GM19193 (cell line): Measurements from ENCODE around the gene AHRR.

Experiments
- POLR2A ChIP-seq: IDR thresholded peaks from 4 replicates; pipeline ENCODE4 v1.6.1; 2011; ENCODE audit not compliant: insufficient read depth, insufficient read length; ENCODE audit errors: extremely low read depth

The AHRR gene

GRCh38 chr5:440401-441201, 119.1 kb downstream of the AHRR start:
- TF ChIP-seq POLR2A, result no peak

GRCh38 chr5:441996-442334, 120.5 kb downstream of the AHRR start:
- TF ChIP-seq POLR2A, result no peak

- peak; percentile 83 for TF ChIP-seq POLR2A
These were observed 121.1 kb downstream of the AHRR start, which contains the start of gene EXOC3 for GRCh38 chr5:442335-443238. Gene EXOC3, plus strand, starts transcription at chr5:443176. Its CDS starts 3,030 bp downstream, at chr5:446206.

GRCh38 chr5:443239-444151, 122.0 kb downstream of the AHRR start:
- peak; percentile 12 for TF ChIP-seq POLR2A

GRCh38 chr5:444226-444625, 122.7 kb downstream of the AHRR start:
- no peak for TF ChIP-seq POLR2A

- TF ChIP-seq POLR2A, result no peak
These were observed 124.1 kb downstream of the AHRR start for GRCh38 chr5:445591-445990.

GRCh38 chr5:446066-446882, 124.8 kb downstream of the AHRR start:
- no peak for TF ChIP-seq POLR2A

GRCh38 chr5:446883-447263, 125.4 kb downstream of the AHRR start:
- TF ChIP-seq POLR2A, result no peak

GRCh38 chr5:447501-447900, 126.0 kb downstream of the AHRR start:
- no peak for TF ChIP-seq POLR2A

- TF ChIP-seq POLR2A, result no peak
These were observed 126.7 kb downstream of the AHRR start for GRCh38 chr5:448061-448765.

GRCh38 chr5:448766-449090, 127.2 kb downstream of the AHRR start:
- TF ChIP-seq POLR2A, result no peak

GRCh38 chr5:449151-449550, 127.6 kb downstream of the AHRR start:
- no peak for TF ChIP-seq POLR2A
